Activated CD4-positive, alpha-beta T cell treated with anti-CD3 and anti-CD28 coated beads for 1 hour (primary cell): ENCODE measurements around the gene BCL11A.

Experiments
- DNase-seq: peaks from one replicate; pipeline ENCODE4 v3.0.0-alpha.2; 2020

The BCL11A gene

GRCh38 chr2:60553495-60554073, at the start of gene BCL11A:
BCL11A (minus strand) TSS chr2:60553654; CDS start chr2:60553270, 384 bp downstream.
- no peak for DNase-seq

GRCh38 chr2:60602828-60603532, 49.5 kb upstream of the BCL11A start:
- DNase-seq: no peak

GRCh38 chr2:60602388-60602787, 48.9 kb upstream of the BCL11A start:
- DNase-seq: no peak

GRCh38 chr2:60598271-60598670, 44.8 kb upstream of the BCL11A start:
- no peak for DNase-seq

GRCh38 chr2:60597346-60597745, 43.9 kb upstream of the BCL11A start:
- DNase-seq: no peak

GRCh38 chr2:60596411-60596810, 43.0 kb upstream of the BCL11A start:
- no peak for DNase-seq

- DNase-seq: no peak
These were observed 42.5 kb upstream of the BCL11A start for GRCh38 chr2:60595953-60596352.

GRCh38 chr2:60589104-60589503, 35.6 kb upstream of the BCL11A start:
- no peak for DNase-seq

GRCh38 chr2:60586081-60586480, 32.6 kb upstream of the BCL11A start:
- DNase-seq: no peak

- no peak for DNase-seq
These were observed 31.8 kb upstream of the BCL11A start for GRCh38 chr2:60585276-60585675.

- DNase-seq: no peak
These were observed 30.1 kb upstream of the BCL11A start for GRCh38 chr2:60583604-60584003.

- peak; percentile 43 for DNase-seq
These were observed 28.2 kb upstream of the BCL11A start for GRCh38 chr2:60581433-60582282.

- DNase-seq: no peak
These were observed 24.3 kb upstream of the BCL11A start for GRCh38 chr2:60577682-60578283.

- no peak for DNase-seq
These were observed 19.8 kb upstream of the BCL11A start for GRCh38 chr2:60573251-60573650.

- no peak for DNase-seq
These were observed 16.8 kb upstream of the BCL11A start for GRCh38 chr2:60570251-60570650.

- DNase-seq: no peak
These were observed 16.2 kb upstream of the BCL11A start for GRCh38 chr2:60569680-60570111.

- no peak for DNase-seq
These were observed 14.7 kb upstream of the BCL11A start for GRCh38 chr2:60567919-60568768.

- no peak for DNase-seq
These were observed 13.6 kb upstream of the BCL11A start for GRCh38 chr2:60567096-60567495.

GRCh38 chr2:60565472-60565871, 12.0 kb upstream of the BCL11A start:
- DNase-seq: no peak

GRCh38 chr2:60560734-60561644, 7.5 kb upstream of the BCL11A start:
- no peak for DNase-seq

- no peak for DNase-seq
These were observed 6.4 kb upstream of the BCL11A start for GRCh38 chr2:60559880-60560279.
